BE2C (cell line): ENCODE measurements around the gene CABP2. TPM values are rescaled to one million over a fixed set of nuclear protein-coding genes. Genes with fewer than 3 reads are reported as not detected.
"Not testable (repeated sequence)": the region's sequence is repeated elsewhere in the genome, so short reads cannot be mapped to it uniquely, and the experiment has no call there.

ENCODE experiments used
- DNase-seq: peaks from one replicate; pipeline ENCODE4 v3.0.0-alpha.2; 2020
- H3K27me3 ChIP-seq: fragments of 250-450 bp; sonication (Bioruptor Pico); 2 replicates; pipeline ENCODE4 v1.5.1; 2020; ENCODE audit warnings: mild to moderate bottlenecking
- H3K36me3 ChIP-seq: fragments of 250-450 bp; sonication (Bioruptor Pico); 2 replicates; pipeline ENCODE4 v1.5.1; 2020; ENCODE audit warnings: mild to moderate bottlenecking
- H3K4me1 ChIP-seq: fragments of 250-450 bp; sonication (Bioruptor Pico); 2 replicates; pipeline ENCODE4 v1.5.1; 2020
- H3K4me3 ChIP-seq: 2 replicates; pipeline ENCODE4 v1.5.1; 2011; ENCODE audit warnings: low read depth, low read length
- H3K9me3 ChIP-seq: fragments of 250-450 bp; sonication (Bioruptor Pico); 2 replicates; pipeline ENCODE4 v1.5.1; 2020
- CTCF ChIP-seq: IDR thresholded peaks from 2 replicates; pipeline ENCODE4 v1.5.1; 2012; ENCODE audit warnings: mild to moderate bottlenecking, low read depth, low read length
- polyA plus RNA-seq: library from polyadenylated mRNA; unstranded; fragments of >200 nt; gene quantifications from one replicate; pipeline ENCODE4 v1.2.1, GENCODE V29; 2012; ENCODE audit warnings: low read depth, missing spikeins; ENCODE audit not compliant: insufficient read length, insufficient read depth

The CABP2 gene
- polyA plus RNA-seq = not detected

DNA sequence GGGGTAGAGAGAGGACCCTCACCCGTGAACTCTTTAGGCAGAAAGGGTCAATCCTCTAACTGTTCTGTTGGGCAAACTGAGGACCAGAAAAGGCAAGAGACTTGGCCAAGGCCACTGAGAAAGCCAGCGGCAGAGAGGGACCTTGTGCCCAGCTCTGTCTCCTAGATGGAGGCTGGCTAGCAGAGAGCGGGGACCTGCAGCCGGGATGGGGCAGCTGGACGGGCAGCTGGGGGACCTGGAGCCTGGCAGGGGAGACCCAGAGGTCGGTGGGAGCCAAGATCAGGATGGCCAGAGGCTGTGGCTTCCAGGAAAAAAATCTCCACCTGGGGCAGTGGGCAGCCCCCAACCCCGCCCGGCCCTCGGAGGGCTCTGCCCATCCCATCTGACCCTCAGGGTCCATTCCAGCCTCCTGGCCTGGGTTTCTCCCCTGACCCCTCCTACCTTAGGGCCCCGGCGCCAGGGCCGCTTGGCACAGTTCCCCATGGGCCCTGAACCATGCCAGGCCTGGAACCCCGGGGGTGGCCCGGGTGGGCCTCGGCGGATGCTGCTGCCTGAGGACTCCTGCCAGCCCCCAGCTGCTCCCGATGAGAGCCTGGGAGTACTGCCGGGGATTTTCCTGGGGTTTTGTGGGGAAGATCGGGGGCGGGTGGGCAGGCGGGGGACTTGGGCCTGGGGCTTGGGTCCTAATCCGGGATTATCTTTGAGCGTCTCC, at the start of gene CABP2:
CABP2 (minus strand) TSS at position 603 of the 712 bp plus-strand sequence; CDS start at position 483, 120 bp downstream.
- Histone ChIP-seq H3K4me3 (no peak within 1 kb of the TSS), H3K9me3 (no peaks in the 10 kb centered on the region), H3K36me3 (no peaks in the 10 kb centered on the region), H3K4me1 (no peaks in the 10 kb centered on the region), H3K27me3 (no peaks in the 10 kb centered on the region)
- TF ChIP-seq CTCF = no peak
- DNase-seq = no peak

- Histone ChIP-seq H3K4me3 (no peak overlapping the region), H3K4me1 (peaks cover 7% of the 10 kb centered on the region), H3K36me3 (no peaks in the 10 kb centered on the region), H3K9me3 (no peaks in the 10 kb centered on the region), H3K27me3 (peaks cover 11% of the 10 kb centered on the region)
- DNase-seq = peak; percentile 80
- TF ChIP-seq CTCF = peak; percentile 89
These were observed 49.6 kb upstream of the CABP2 start for GRCh38 chr11:67572747-67573419.

DNA sequence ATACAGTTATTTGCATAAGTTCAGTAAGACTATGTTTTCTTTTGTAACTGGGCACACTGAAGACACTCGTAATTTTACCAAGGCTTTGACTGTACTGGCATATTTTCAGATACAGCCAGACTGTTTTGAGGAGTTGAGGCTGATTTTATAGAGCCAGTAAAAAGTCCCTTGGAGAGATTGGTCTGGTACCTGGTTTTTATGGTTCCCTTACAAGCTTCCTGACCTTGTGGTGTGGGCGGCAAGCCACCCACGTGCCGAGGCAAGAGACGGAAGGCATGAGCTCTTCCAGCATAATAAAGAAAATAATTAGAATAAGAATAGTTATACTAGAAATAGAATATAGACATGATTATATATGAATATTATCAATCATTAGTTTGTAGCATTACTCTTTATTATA, 49.1 kb upstream of the CABP2 start:
- no peaks in the 10 kb centered on the region for H3K36me3 ChIP-seq
- peaks cover 4% of the 10 kb centered on the region for H3K4me1 ChIP-seq
- no peak for DNase-seq
- no peak overlapping the region for H3K4me3 ChIP-seq
- H3K27me3 ChIP-seq = peaks cover 16% of the 10 kb centered on the region
- TF ChIP-seq CTCF = no peak
- H3K9me3 ChIP-seq = no peaks in the 10 kb centered on the region

GRCh38 chr11:67571443-67571842, 48.2 kb upstream of the CABP2 start:
- no peaks in the 10 kb centered on the region for H3K4me1 ChIP-seq
- no peaks in the 10 kb centered on the region for H3K36me3 ChIP-seq
- DNase-seq = no peak
- no peak for TF ChIP-seq CTCF
- H3K9me3 ChIP-seq = no peaks in the 10 kb centered on the region
- peaks cover 22% of the 10 kb centered on the region for H3K27me3 ChIP-seq
- H3K4me3 ChIP-seq = no peak overlapping the region

GRCh38 chr11:67564230-67564629, 41.0 kb upstream of the CABP2 start:
- no peak for DNase-seq

DNA sequence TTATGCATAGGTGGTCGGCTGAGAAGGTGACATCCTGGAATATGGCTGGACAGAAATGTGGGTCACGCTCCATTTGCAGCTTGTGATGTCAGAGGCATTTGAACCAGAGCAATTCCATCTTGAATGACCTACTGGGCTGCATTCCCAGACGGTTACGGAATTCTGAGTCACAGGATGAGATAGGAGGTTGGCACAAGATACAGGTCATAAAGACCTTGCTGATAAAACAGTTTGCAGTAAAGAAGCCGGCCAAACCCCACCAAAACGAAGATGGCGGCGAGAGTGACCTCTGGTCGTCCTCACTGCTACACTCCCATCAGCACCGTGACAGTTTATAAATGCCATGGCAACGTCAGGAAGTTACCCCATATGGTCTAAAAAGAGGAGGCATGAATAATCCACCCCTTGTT, 40.5 kb upstream of the CABP2 start:
- peaks cover 21% of the 10 kb centered on the region for H3K27me3 ChIP-seq
- not testable (repeated sequence) for H3K4me1 ChIP-seq, DNase-seq, H3K4me3 ChIP-seq, H3K9me3 ChIP-seq, H3K36me3 ChIP-seq

More at GRCh38 chr11:67564230-67564629, 41.0 kb upstream of the CABP2 start:
- H3K27me3 ChIP-seq = peaks cover 21% of the 10 kb centered on the region
- H3K4me3 ChIP-seq = no peak overlapping the region
- no peaks in the 10 kb centered on the region for H3K4me1 ChIP-seq
- TF ChIP-seq CTCF = no peak
- H3K36me3 ChIP-seq = no peaks in the 10 kb centered on the region
- H3K9me3 ChIP-seq = no peaks in the 10 kb centered on the region; the same call in 1 of the 2 replicates
